GM12873 (cell line): Measurements from ENCODE around the gene PTRH1.

Source experiments
- TF ChIP-seq, protein P1 (sequence below): IDR thresholded peaks from 2 replicates; pipeline ENCODE4 v1.5.1; 2012; ENCODE audit warnings: low read depth, mild to moderate bottlenecking, moderate library complexity, low read length, control low read depth; ENCODE audit not compliant: insufficient read depth; ENCODE audit errors: missing control alignments

Gene PTRH1

DNA sequence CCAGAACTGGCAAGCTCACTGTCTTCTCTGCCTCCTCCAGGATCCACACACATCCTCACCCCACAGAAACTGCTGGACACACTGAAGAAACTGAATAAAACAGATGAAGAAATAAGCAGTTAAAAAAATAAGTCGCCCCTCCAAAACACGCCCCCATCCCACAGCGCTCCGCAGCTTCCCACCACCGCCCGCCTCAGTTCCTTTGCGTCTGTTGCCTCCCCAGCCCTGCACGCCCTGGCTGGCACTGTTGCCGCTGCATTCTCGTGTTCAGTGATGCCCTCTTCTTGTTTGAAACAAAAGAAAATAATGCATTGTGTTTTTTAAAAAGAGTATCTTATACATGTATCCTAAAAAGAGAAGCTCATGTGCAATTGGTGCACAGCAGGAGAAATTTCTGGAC lies 24.7 kb downstream of the PTRH1 start:
- TF ChIP-seq, protein P1, sequence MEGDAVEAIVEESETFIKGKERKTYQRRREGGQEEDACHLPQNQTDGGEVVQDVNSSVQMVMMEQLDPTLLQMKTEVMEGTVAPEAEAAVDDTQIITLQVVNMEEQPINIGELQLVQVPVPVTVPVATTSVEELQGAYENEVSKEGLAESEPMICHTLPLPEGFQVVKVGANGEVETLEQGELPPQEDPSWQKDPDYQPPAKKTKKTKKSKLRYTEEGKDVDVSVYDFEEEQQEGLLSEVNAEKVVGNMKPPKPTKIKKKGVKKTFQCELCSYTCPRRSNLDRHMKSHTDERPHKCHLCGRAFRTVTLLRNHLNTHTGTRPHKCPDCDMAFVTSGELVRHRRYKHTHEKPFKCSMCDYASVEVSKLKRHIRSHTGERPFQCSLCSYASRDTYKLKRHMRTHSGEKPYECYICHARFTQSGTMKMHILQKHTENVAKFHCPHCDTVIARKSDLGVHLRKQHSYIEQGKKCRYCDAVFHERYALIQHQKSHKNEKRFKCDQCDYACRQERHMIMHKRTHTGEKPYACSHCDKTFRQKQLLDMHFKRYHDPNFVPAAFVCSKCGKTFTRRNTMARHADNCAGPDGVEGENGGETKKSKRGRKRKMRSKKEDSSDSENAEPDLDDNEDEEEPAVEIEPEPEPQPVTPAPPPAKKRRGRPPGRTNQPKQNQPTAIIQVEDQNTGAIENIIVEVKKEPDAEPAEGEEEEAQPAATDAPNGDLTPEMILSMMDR = no peak

DNA sequence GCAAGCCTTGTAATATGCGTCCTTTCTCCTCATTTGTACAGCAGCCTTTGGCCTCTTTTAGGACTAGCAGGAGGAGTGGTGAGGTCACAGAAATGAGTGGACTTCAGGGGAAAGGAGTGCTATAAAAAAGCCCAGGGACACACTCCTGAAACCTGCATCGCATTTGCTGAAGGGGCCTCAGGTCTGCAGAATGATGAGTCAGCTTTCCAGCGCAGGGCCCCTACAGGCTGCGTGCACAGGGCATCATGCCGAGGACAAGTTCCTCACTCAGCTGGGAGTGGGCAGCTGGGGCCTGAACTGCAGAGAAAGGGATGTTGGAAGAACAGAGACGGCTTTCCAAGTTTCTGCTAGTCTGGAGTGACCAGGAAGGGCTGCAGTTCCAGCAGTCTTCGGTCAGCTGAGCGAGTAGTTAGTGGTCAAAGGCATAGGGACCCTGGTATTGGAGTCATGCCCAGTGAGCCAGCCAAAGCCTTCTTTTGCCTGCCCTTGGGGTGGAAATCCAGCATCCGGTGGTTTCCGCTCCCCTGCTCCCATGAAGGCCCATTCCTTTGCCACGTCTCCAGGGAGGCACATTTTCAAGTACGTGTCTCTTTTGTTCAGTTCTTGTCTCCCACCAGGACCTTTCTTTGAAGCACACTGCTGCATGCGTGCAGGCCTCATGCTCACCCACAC lies 26.0 kb downstream of the PTRH1 start:
- TF ChIP-seq, protein P1 = no peak

DNA sequence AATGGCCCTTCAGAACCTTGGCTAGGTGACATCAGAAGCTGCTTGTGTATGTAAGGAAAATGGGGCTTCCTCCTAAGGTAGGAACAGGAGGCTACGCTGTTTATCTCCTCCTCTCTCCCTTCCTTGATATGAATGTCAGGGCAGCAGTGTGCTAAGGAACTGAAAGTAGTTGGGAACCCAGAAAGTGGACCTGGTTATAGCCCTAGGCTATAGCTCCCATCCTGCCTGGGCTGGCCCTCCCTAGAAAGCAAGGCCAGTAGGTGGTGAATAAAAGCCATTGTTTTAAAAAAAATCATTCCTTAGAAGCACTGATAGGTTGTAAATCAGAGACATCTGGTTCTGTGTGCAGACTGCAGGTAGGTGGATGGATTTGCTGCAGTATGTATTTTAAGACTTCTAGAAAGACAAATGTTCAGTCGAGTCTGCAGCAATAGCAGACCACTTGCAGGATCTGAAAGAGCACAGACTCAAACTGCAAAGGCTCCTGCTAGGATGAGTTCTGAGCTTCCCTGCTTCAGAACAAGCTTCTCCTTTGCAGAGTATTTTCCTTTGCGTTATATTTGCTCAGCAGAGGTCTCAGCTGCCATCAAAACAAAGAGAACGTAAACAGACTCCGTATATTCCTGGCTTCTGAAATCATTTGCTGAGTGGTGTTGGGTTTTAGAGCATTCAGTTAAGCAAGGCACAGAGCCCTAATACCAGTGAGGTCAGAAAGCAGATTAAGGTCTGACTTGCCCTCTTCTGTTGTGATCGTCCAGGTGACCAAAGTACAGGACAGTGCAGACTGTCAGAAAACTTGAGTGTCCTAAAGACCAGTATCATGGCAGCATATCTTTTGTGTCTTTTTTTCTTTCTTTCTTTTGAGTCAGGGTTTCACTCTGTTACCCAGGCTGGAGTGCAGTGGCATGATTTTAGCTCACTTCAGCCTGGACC lies 28.7 kb downstream of the PTRH1 start:
- TF ChIP-seq, protein P1 = no peak

DNA sequence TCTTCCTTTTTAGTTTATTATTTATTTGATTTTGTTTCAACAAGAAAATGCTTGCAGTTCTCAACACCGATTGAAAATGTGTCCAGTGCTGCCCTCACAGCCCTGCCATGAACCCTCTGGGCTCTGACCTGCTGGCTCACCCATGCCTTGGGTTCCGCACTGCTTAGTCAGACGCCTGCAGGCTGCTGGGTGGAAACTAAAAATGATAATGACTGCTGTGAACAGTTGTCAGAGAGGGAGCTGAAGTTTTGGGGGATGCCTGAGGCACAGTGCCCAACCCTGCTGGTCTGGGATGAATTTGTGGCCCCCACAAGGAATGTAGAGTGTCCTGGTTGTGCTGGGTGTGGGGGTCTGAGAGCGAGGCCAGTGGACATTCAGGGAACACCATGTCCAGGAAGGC lies 30.9 kb downstream of the PTRH1 start:
- TF ChIP-seq, protein P1 = no peak

DNA sequence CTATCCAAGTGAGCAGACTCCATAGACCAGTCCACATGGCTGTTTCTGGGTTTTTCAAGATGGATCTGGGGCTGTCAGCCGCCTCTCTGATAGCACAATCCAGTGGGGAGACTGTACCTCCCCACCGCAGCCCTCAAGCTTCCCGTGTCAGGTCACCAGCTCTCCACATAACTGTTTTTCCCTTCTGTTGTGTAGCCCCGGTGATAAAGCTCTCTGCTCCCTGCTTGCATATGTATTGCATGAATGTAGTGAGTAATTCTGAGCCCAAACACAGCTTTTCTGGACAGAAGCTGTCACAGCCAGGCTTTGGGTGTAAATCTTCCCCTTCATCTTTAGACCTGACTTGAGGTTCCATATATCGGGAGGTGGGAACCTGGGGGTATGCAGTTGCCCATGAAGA lies 31.7 kb downstream of the PTRH1 start:
- TF ChIP-seq, protein P1 = no peak

DNA sequence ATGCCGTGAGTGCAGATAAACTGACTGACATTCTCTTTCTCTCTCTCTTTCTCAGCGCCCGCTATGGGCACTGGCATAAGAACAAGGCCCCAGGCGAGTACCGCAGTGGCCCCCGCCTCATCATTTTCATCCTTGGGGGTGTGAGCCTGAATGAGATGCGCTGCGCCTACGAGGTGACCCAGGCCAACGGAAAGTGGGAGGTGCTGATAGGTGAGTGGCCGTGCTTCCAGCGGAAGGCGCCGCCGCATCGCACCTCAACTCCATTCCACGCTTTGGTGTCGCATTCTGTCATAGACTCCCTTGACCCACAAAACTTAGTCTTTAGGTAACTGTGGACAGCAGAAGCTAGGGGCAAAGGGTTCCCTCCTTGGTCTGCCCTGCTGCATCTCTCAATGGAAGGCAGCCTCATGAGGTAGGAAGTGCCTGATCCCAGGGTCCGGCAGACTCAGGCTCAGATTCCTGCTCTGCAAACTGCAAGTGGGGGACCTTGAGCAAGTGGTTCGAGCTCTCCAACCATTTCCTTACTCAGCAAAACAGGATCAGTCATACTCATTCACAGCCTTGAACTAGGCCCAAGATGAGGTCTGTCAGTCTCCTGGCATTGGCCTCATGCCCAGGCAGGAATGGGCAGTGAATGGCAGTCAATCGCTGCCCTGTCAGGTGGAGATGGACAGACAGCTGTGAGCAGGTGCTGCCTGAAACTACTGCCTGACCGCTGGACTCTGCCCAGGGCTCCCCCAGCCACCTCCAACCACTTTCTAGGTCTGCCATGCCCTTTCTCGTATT lies 32.9 kb downstream of the PTRH1 start:
- TF ChIP-seq, protein P1 = no peak

DNA sequence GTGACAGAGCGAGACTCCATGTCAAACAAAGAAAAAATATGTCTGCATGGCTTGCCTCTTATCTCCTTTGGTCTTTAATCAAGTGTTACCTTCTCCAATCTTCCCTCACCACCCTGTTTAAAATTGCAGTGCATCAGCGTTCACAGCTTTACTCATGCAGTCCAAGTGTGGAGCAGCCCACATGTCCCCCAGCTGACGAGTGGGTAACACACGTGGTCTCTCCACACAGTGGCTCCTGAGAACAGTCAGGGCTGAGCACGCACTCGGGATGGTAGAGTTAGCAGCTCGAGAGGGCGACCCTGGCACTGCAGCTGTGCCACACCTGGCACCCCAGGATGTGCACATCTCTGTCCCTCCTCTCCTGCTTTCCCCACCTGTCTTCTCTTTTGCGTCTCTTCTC lies 34.6 kb downstream of the PTRH1 start:
- TF ChIP-seq, protein P1 = no peak
